GM23338 (cell line): ENCODE data around the gene ZNF287. TPM values are rescaled to one million over a fixed set of nuclear protein-coding genes. Genes with fewer than 3 reads are reported as not detected.
A peak's percentile ranks its signal among the peaks of the same experiment; 100 is the strongest.

Source experiments
- ATAC-seq: fragments of 200-7000 bp; cut with Tn5 transposase; 3 replicates; pipeline ENCODE4 v1.9.1; 2020
- DNase-seq: peaks from one replicate; pipeline ENCODE4 v3.0.0-alpha.2; 2015; ENCODE audit warnings: low spot score
- H2AFZ ChIP-seq: fragments of 200-600 bp; sonication (generic); 2 replicates; pipeline ENCODE4 v1.8.0; 2016; ENCODE audit warnings: antibody characterized with exemption, mild to moderate bottlenecking, moderate library complexity
- H3F3A ChIP-seq: fragments of 200-600 bp; sonication (generic); replicated peaks from 2 replicates; pipeline ENCODE4 v1.8.0; 2017; ENCODE audit warnings: antibody characterized with exemption, mixed run types, low read depth
- H3K27ac ChIP-seq: fragments of 200-600 bp; sonication (generic); 2 replicates; pipeline ENCODE4 v1.6.1; 2016; ENCODE audit warnings: low read depth
- H3K27me3 ChIP-seq: fragments of 200-600 bp; sonication (generic); 2 replicates; pipeline ENCODE4 v1.8.0; 2016; ENCODE audit warnings: mild to moderate bottlenecking, mixed run types, moderate library complexity; ENCODE audit not compliant: insufficient read depth
- H3K36me3 ChIP-seq: fragments of 200-600 bp; sonication (generic); 2 replicates; pipeline ENCODE4 v1.8.0; 2016; ENCODE audit warnings: mild to moderate bottlenecking; ENCODE audit not compliant: insufficient read depth
- H3K4me1 ChIP-seq: fragments of 200-600 bp; sonication (generic); 2 replicates; pipeline ENCODE4 v1.8.0; 2016; ENCODE audit warnings: mild to moderate bottlenecking, moderate library complexity; ENCODE audit not compliant: insufficient read depth
- H3K4me2 ChIP-seq: fragments of 200-600 bp; sonication (generic); 2 replicates; pipeline ENCODE4 v1.7.1; 2017; ENCODE audit warnings: mixed run types
- H3K4me3 ChIP-seq: fragments of 200-600 bp; sonication (generic); 2 replicates; pipeline ENCODE4 v1.6.1; 2016; ENCODE audit warnings: mixed run types
- H3K79me2 ChIP-seq: fragments of 200-600 bp; sonication (generic); replicated peaks from 2 replicates; pipeline ENCODE4 v1.8.0; 2017; ENCODE audit warnings: mild to moderate bottlenecking; ENCODE audit not compliant: insufficient read depth
- H3K9me2 ChIP-seq: fragments of 200-600 bp; sonication (generic); 2 replicates; pipeline ENCODE4 v1.8.0; 2017; ENCODE audit not compliant: insufficient read depth
- H4K20me1 ChIP-seq: fragments of 200-600 bp; sonication (generic); replicated peaks from 2 replicates; pipeline ENCODE4 v1.8.0; 2017; ENCODE audit warnings: mild to moderate bottlenecking; ENCODE audit not compliant: insufficient read depth
- H3K27ac Mint-ChIP-seq: 2 replicates; pipeline ENCODE4 v1.8.0; 2020; ENCODE audit warnings: inconsistent platforms, mild to moderate bottlenecking, moderate library complexity, mixed read lengths
- H3K27me3 Mint-ChIP-seq: 3 replicates; pipeline ENCODE4 v1.8.0; 2022; ENCODE audit warnings: low read depth, mild to moderate bottlenecking, moderate library complexity, mixed read lengths, inconsistent platforms; ENCODE audit not compliant: insufficient read depth, poor library complexity
- H3K36me3 Mint-ChIP-seq: 3 replicates; pipeline ENCODE4 v1.8.0; 2021; ENCODE audit warnings: low read depth, mild to moderate bottlenecking, inconsistent platforms, moderate library complexity, mixed read lengths
- H3K4me1 Mint-ChIP-seq: 3 replicates; pipeline ENCODE4 v1.8.0; 2020; ENCODE audit warnings: mild to moderate bottlenecking, inconsistent platforms, mixed read lengths
- H3K4me3 Mint-ChIP-seq: 3 replicates; pipeline ENCODE4 v1.8.0; 2021; ENCODE audit warnings: moderate library complexity, mild to moderate bottlenecking, inconsistent platforms, mixed read lengths
- H3K9me3 Mint-ChIP-seq: 3 replicates; pipeline ENCODE4 v1.8.0; 2020; ENCODE audit warnings: moderate library complexity, mild to moderate bottlenecking, inconsistent platforms, mixed read lengths
- CTCF ChIP-seq, 2 experiments: fragments of 200-600 bp in 1 of 2; sonication (generic) in 1 of 2; conservative IDR thresholded peaks; 2 replicates each; pipeline versions ENCODE4 v1.5.1 to v1.6.1; 2016 to 2017; ENCODE audit warnings: antibody characterized with exemption in 2 of 2, low read depth in 2 of 2, mild to moderate bottlenecking in 2 of 2, moderate library complexity in 1 of 2
- ETS1 ChIP-seq: IDR thresholded peaks from 2 replicates; pipeline ENCODE4 v1.6.1; 2016; ENCODE audit warnings: antibody characterized with exemption
- EZH2 ChIP-seq: fragments of 200-600 bp; sonication (generic); IDR thresholded peaks from one replicate; pipeline ENCODE4 v1.8.0; 2017; ENCODE audit warnings: antibody characterized with exemption, mild to moderate bottlenecking, low read depth; ENCODE audit not compliant: unreplicated experiment
- EZH2phosphoT487 ChIP-seq: fragments of 200-600 bp; sonication (generic); IDR thresholded peaks from one replicate; pipeline ENCODE4 v1.8.1; 2018; ENCODE audit warnings: antibody characterized with exemption; ENCODE audit not compliant: unreplicated experiment
- NANOG ChIP-seq: IDR thresholded peaks from 2 replicates; pipeline ENCODE4 v1.6.1; 2016; ENCODE audit warnings: antibody characterized with exemption, borderline replicate concordance
- POLR2AphosphoS5 ChIP-seq: IDR thresholded peaks from 2 replicates; pipeline ENCODE4 v1.6.1; 2016; ENCODE audit warnings: antibody characterized with exemption, low read depth
- ZNF114 ChIP-seq: fragments of 250-450 bp; sonication (Bioruptor Pico); IDR thresholded peaks from 2 replicates; pipeline ENCODE4 v1.5.0; 2020; ENCODE audit warnings: mild to moderate bottlenecking, moderate library complexity
- polyA plus RNA-seq: library from polyadenylated mRNA; unstranded; fragments of >200 nt; fragmentation: Nextera tagmentation; extraction: Ambion mirVana; gene quantifications from 2 replicates; pipeline ENCODE4 v1.2.1, GENCODE V29; 2016
- total RNA-seq: library from RNA; depleted of rRNA; stranded (reverse); fragments of >200 nt; shearing (Covaris generic); gene quantifications from 2 replicates; pipeline ENCODE4 v1.2.3, GENCODE V29; 2014

Gene ZNF287
- total and polyA plus RNA-seq, 2 experiments from 2014 or later: 5.1 to 8.0 TPM

GRCh38 chr17:16584273-16584995 is 15.4 kb upstream of the ZNF287 start:
- peaks cover 24% of the 10 kb centered on the region for H3K27me3 Mint-ChIP-seq
- H2AFZ ChIP-seq: peak overlapping the region; percentile 84; the same call in 1 of the 2 replicates
- peak; percentile 83 to 94 for TF ChIP-seq CTCF (conservative IDR thresholded peaks at IDR 0.05; ENCODE audit: low read depth in 2 of 2)
- TF ChIP-seq POLR2AphosphoS5: peak; percentile 81
- TF ChIP-seq EZH2phosphoT487: no peak
- H3K27me3 ChIP-seq: peaks cover 31% of the 10 kb centered on the region
- H3K4me2 ChIP-seq: peak overlapping the region; percentile 78
- H3K79me2 ChIP-seq: no peaks in the 10 kb centered on the region
- DNase-seq: peak; percentile 95
- peaks cover 9% of the 10 kb centered on the region for H3K9me3 Mint-ChIP-seq
- no peak overlapping the region for H3K27ac ChIP-seq
- H3K4me3 Mint-ChIP-seq: peak overlapping the region; percentile 72
- no peaks in the 10 kb centered on the region for H3K9me2 ChIP-seq
- peaks cover 7% of the 10 kb centered on the region for H3K4me1 ChIP-seq
- H4K20me1 ChIP-seq: no peaks in the 10 kb centered on the region
- H3K4me1 Mint-ChIP-seq: peaks cover 7% of the 10 kb centered on the region; the same call in 2 of the 3 replicates
- peaks cover 5% of the 10 kb centered on the region; the same call in 1 of the 2 replicates for H3F3A ChIP-seq
- peak; percentile 87 for ATAC-seq
- peaks cover under 1% of the 10 kb centered on the region; the same call in 1 of the 3 replicates for H3K36me3 Mint-ChIP-seq
- no peaks in the 10 kb centered on the region for H3K36me3 ChIP-seq
- peak overlapping the region; percentile 54 for H3K4me3 ChIP-seq
- H3K27ac Mint-ChIP-seq: no peak overlapping the region

GRCh38 chr17:16583781-16584180 is 14.8 kb upstream of the ZNF287 start:
- Mint-ChIP-seq H3K27me3 (peaks cover 18% of the 10 kb centered on the region), H3K36me3 (no peaks in the 10 kb centered on the region)

GRCh38 chr17:16573466-16573865 is 4.5 kb upstream of the ZNF287 start:
- Histone ChIP-seq H3K4me3 (no peak overlapping the region), H3K4me1 (no peaks in the 10 kb centered on the region), H3F3A (0 out of 2 replicates have a peak, but pooled peaks cover 9% of the 10 kb centered on the region), H3K36me3 (no peaks in the 10 kb centered on the region), H3K9me2 (no peaks in the 10 kb centered on the region; the same call in 1 of the 2 replicates), H4K20me1 (no peaks in the 10 kb centered on the region), H3K79me2 (no peaks in the 10 kb centered on the region), H2AFZ (no peak overlapping the region), H3K27ac (no peak overlapping the region), H3K27me3 (peaks cover 22% of the 10 kb centered on the region), H3K4me2 (no peak overlapping the region)
- TF ChIP-seq ETS1 (no peak), NANOG (no peak), ZNF114 (CRISPR knock-in tag) (no peak), POLR2AphosphoS5 (no peak)
- no peak for DNase-seq
- Mint-ChIP-seq H3K27ac (no peak overlapping the region), H3K4me1 (no peaks in the 10 kb centered on the region), H3K4me3 (no peak overlapping the region), H3K36me3 (no peaks in the 10 kb centered on the region), H3K9me3 (no peaks in the 10 kb centered on the region; the same call in 2 of the 3 replicates), H3K27me3 (peaks cover 20% of the 10 kb centered on the region)
- ATAC-seq: no peak

More at GRCh38 chr17:16583781-16584180, 14.8 kb upstream of the ZNF287 start:
- Histone ChIP-seq H3K4me1 (peaks cover 7% of the 10 kb centered on the region), H3K9me2 (no peaks in the 10 kb centered on the region), H3K4me3 (peak overlapping the region; percentile 54), H2AFZ (peak overlapping the region; percentile 84), H3K4me2 (peak overlapping the region; percentile 78), H3K27me3 (peaks cover 29% of the 10 kb centered on the region), H3K79me2 (no peaks in the 10 kb centered on the region), H3K36me3 (no peaks in the 10 kb centered on the region), H3K27ac (no peak overlapping the region), H4K20me1 (no peaks in the 10 kb centered on the region), H3F3A (peaks cover 3% of the 10 kb centered on the region; the same call in 1 of the 2 replicates)
- Mint-ChIP-seq H3K27ac (no peak overlapping the region), H3K4me1 (peaks cover 7% of the 10 kb centered on the region; the same call in 2 of the 3 replicates), H3K9me3 (peaks cover 8% of the 10 kb centered on the region; the same call in 2 of the 3 replicates), H3K4me3 (peak overlapping the region; percentile 72; the same call in 2 of the 3 replicates)
- DNase-seq: no peak
- peak; percentile 24 for ATAC-seq
- TF ChIP-seq EZH2: no peak
